GM18907 (cell line): ENCODE results near the gene USPL1.

ENCODE experiments used
- ATAC-seq: cut with Tn5 transposase; IDR thresholded peaks from one replicate; pipeline ENCODE4 v1.9.1; 2021; ENCODE audit warnings: mild to moderate bottlenecking, moderate library complexity; ENCODE audit not compliant: unreplicated experiment

Gene USPL1

GRCh38 chr13:30692113-30692512, 74.4 kb downstream of the USPL1 start:
- no peak for ATAC-seq

GRCh38 chr13:30696278-30697176, 78.8 kb downstream of the USPL1 start:
- ATAC-seq = no peak

GRCh38 chr13:30697177-30697953, 79.6 kb downstream of the USPL1 start:
- no peak for ATAC-seq

- no peak for ATAC-seq
These were observed 80.3 kb downstream of the USPL1 start for GRCh38 chr13:30697996-30698401.

GRCh38 chr13:30698488-30699005, 80.8 kb downstream of the USPL1 start:
- no peak for ATAC-seq

- no peak for ATAC-seq
These were observed 82.6 kb downstream of the USPL1 start for GRCh38 chr13:30700364-30700763.

- no peak for ATAC-seq
These were observed 84.3 kb downstream of the USPL1 start for GRCh38 chr13:30702006-30702405.

- ATAC-seq = no peak
These were observed 86.9 kb downstream of the USPL1 start for GRCh38 chr13:30704596-30704995.

GRCh38 chr13:30705680-30706079, 88.0 kb downstream of the USPL1 start:
- ATAC-seq = no peak

GRCh38 chr13:30708541-30708940, 90.8 kb downstream of the USPL1 start:
- no peak for ATAC-seq
